OCI-LY3 (cell line): ENCODE results near the gene HMGN3.
"Not testable (repeated sequence)": the region's sequence is repeated elsewhere in the genome, so short reads cannot be mapped to it uniquely, and the experiment has no call there.

Source experiments
- CTCF ChIP-seq: fragments of 200-600, 300-600 bp; sonication (generic); IDR thresholded peaks from 2 replicates; pipeline ENCODE4 v1.5.1; 2014; ENCODE audit warnings: antibody characterized with exemption, low read length, low read depth
- EZH2phosphoT487 ChIP-seq: fragments of 200-600 bp; shearing (Covaris generic); IDR thresholded peaks from 2 replicates; pipeline ENCODE4 v1.6.1; 2018; ENCODE audit warnings: antibody characterized with exemption, mixed run types, low read depth

- TF ChIP-seq CTCF, EZH2phosphoT487: not testable (repeated sequence)
These were observed 22.3 kb upstream of the HMGN3 start for GRCh38 chr6:79256770-79257169.
